ENCODE measurements around the gene NDUFS4. TPM values are rescaled to one million over a fixed set of nuclear protein-coding genes. Genes with fewer than 3 reads are reported as not detected.

The NDUFS4 gene
- total and polyA plus RNA-seq, 2 of the 4 experiments (the other 2 are of a cell fraction): 34.2 to 70.1 TPM

DNA sequence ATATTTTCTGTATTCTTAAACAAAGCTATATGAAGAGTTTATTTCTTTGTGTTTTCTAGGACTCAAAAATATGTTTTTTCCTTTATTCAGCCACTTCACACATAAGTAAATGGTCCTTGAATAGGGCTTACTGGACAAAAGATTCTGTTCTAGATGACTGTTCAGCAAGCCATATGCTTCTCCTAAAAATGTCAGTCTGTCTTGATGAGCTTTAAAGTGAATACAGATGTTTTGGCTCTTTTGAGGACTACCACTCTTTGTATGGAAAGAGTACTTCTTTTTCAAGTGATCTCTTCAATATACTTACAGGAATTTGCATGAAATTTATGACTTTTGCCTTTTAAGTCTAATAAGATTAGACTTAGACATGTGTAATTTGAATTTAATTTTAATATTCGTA is 8.4 kb downstream of the NDUFS4 start:
- no peak overlapping the region for H3K9ac ChIP-seq (ENCODE audit: low read depth, low read length)
- no peak overlapping the region for H2BK20ac ChIP-seq (ENCODE audit: low read depth, low read length)
- no peak overlapping the region for H3K27ac ChIP-seq (ENCODE audit: insufficient read depth, low read length)
- BruUV-seq (replicated peaks): no TSS peak
- ChIA-PET POLR2A (ENCODE audit: unreplicated experiment) (no interaction called here), CTCF (no interaction called here)
- DNase-seq: peak; percentile 23
- TF ChIP-seq, protein P1, sequence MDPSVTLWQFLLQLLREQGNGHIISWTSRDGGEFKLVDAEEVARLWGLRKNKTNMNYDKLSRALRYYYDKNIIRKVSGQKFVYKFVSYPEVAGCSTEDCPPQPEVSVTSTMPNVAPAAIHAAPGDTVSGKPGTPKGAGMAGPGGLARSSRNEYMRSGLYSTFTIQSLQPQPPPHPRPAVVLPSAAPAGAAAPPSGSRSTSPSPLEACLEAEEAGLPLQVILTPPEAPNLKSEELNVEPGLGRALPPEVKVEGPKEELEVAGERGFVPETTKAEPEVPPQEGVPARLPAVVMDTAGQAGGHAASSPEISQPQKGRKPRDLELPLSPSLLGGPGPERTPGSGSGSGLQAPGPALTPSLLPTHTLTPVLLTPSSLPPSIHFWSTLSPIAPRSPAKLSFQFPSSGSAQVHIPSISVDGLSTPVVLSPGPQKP (IDR thresholded peaks at IDR 0.05; ENCODE audit: borderline replicate concordance, low read depth, low read length): no peak
- TF ChIP-seq SMC3 (IDR thresholded peaks at IDR 0.05; ENCODE audit: low read depth, low read length) (no peak), BHLHE40 (IDR thresholded peaks at IDR 0.05; ENCODE audit: low read depth, low read length) (no peak), MAZ (IDR thresholded peaks at IDR 0.05; ENCODE audit: borderline replicate concordance, low read depth, low read length) (no peak), POLR2A (IDR thresholded peaks at IDR 0.05; ENCODE audit: low read depth, low read length) (no peak)
- no peak for ATAC-seq (ENCODE audit: low read depth)
- in situ Hi-C loops (cut with MboI; ENCODE audit: low sequenced_read_pairs): no loop called here
- H3K18ac ChIP-seq (ENCODE audit: low read depth, low read length): no peak overlapping the region
- H3K4me2 ChIP-seq (ENCODE audit: low read depth, low read length): no peak overlapping the region
- H4K91ac ChIP-seq (ENCODE audit: insufficient read depth, low read depth, low read length): no peak overlapping the region
- H2AK5ac ChIP-seq (ENCODE audit: low read depth, low read length): no peak overlapping the region
- intact Hi-C loops (cut with micrococcal nuclease): loop anchor here (10.0 kb wide), 1 partner anchor 646 kb away; no protein-coding TSS in a partner anchor
- H3K23ac ChIP-seq (ENCODE audit: low read depth, low read length): no peak overlapping the region
- no peak overlapping the region for H4K5ac ChIP-seq (ENCODE audit: low read depth, low read length)
- no peak overlapping the region for H2AFZ ChIP-seq (replicated peaks; ENCODE audit: low read length, poor library complexity)
- no peak overlapping the region for H3K4me3 ChIP-seq (ENCODE audit: insufficient read depth, low read depth, low read length)
- H4K8ac ChIP-seq (ENCODE audit: low read depth in 2 of 2, low read length in 2 of 2): no peak overlapping the region
- no peaks in the 10 kb centered on the region for H3K36me3 ChIP-seq (ENCODE audit: control insufficient read depth, insufficient read depth, low read length)
- H2AK9ac ChIP-seq (replicated peaks; ENCODE audit: low read depth, low read length, poor library complexity): no peak overlapping the region
- H2BK15ac ChIP-seq (ENCODE audit: low read depth, low read length): no peak overlapping the region
- H3K9me1 ChIP-seq (ENCODE audit: insufficient read depth, low read length): no peaks in the 10 kb centered on the region
- H2BK5ac ChIP-seq (ENCODE audit: low read depth, low read length, poor library complexity, severe bottlenecking): no peak overlapping the region
- peaks cover 32% of the 10 kb centered on the region for H4K20me1 ChIP-seq (ENCODE audit: insufficient read depth, low read length)
- H2BK120ac ChIP-seq (ENCODE audit: low read depth, low read length): no peak overlapping the region
- no CpG with 5 or more reads among the region's 1 CpG for WGBS, 2 experiments (ENCODE audit: extremely low coverage in 2 of 2, insufficient read length in 1 of 2)
- H3K14ac ChIP-seq (replicated peaks; ENCODE audit: low read depth, low read length): no peak overlapping the region
- H3K4me1 ChIP-seq (ENCODE audit: control insufficient read depth, insufficient read depth, low read length): no peaks in the 10 kb centered on the region
- no peak overlapping the region for H3K56ac ChIP-seq (ENCODE audit: extremely low read depth, insufficient read depth, low read length)
- no peaks in the 10 kb centered on the region for H3K27me3 ChIP-seq (ENCODE audit: control insufficient read depth, insufficient read depth, low read length)
- no peak overlapping the region for H3K4ac ChIP-seq (ENCODE audit: low read depth, low read length)
- no peaks in the 10 kb centered on the region for H3K9me3 ChIP-seq (ENCODE audit: control insufficient read depth, insufficient read depth, low read length)
- dilution Hi-C loops (cut with HindIII; ENCODE audit: low sequenced_read_pairs, unreplicated experiment): no loop called here
- H3K79me1 ChIP-seq (ENCODE audit: low read depth in 1 of 2, low read length in 2 of 2): peaks cover 11 to 44% of the 10 kb centered on the region in 2 experiments; a peak in 3 of 4 replicates
